HEK293T (cell line): ENCODE results near the gene ANKRD44.

Experiments
- BHLHE40 ChIP-seq: fragments of 450-650 bp; IDR thresholded peaks from 2 replicates; pipeline ENCODE4 v1.6.1; 2016; ENCODE audit warnings: mild to moderate bottlenecking, moderate library complexity, borderline replicate concordance
- FOXK2 ChIP-seq: fragments of 450-650 bp; IDR thresholded peaks from 2 replicates; pipeline ENCODE4 v1.6.1; 2016; ENCODE audit warnings: mild to moderate bottlenecking
- FOXM1 ChIP-seq: fragments of 450-650 bp; IDR thresholded peaks from 2 replicates; pipeline ENCODE4 v1.6.1; 2017; ENCODE audit warnings: mild to moderate bottlenecking, borderline replicate concordance
- LEF1 ChIP-seq: fragments of 450-650 bp; IDR thresholded peaks from 2 replicates; pipeline ENCODE4 v1.6.1; 2017; ENCODE audit warnings: mild to moderate bottlenecking, borderline replicate concordance
- NFRKB ChIP-seq: fragments of 450-650 bp; IDR thresholded peaks from 2 replicates; pipeline ENCODE4 v1.6.1; 2016; ENCODE audit warnings: mild to moderate bottlenecking, moderate library complexity
- SP1 ChIP-seq: fragments of 450-650 bp; IDR thresholded peaks from 2 replicates; pipeline ENCODE4 v1.6.1; 2017
- SUZ12 ChIP-seq: fragments of 450-650 bp; IDR thresholded peaks from 2 replicates; pipeline ENCODE4 v1.6.1; 2016; ENCODE audit warnings: mild to moderate bottlenecking
- TARDBP ChIP-seq: fragments of 450-650 bp; IDR thresholded peaks from 2 replicates; pipeline ENCODE4 v1.6.1; 2016
- TF ChIP-seq, protein P1 (sequence below): fragments of 450-650 bp; IDR thresholded peaks from 2 replicates; pipeline ENCODE4 v1.6.1; 2016

GRCh38 chr2:197170208-197170607, 140.4 kb downstream of the ANKRD44 start:
- TF ChIP-seq FOXM1 (no peak), TARDBP (no peak), BHLHE40 (no peak), FOXK2 (no peak), SP1 (no peak), SUZ12 (no peak), NFRKB (no peak), LEF1 (no peak)
- TF ChIP-seq, protein P1, sequence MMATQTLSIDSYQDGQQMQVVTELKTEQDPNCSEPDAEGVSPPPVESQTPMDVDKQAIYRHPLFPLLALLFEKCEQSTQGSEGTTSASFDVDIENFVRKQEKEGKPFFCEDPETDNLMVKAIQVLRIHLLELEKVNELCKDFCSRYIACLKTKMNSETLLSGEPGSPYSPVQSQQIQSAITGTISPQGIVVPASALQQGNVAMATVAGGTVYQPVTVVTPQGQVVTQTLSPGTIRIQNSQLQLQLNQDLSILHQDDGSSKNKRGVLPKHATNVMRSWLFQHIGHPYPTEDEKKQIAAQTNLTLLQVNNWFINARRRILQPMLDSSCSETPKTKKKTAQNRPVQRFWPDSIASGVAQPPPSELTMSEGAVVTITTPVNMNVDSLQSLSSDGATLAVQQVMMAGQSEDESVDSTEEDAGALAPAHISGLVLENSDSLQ, result no peak
